Measurements from ENCODE around the gene RAB40A. TPM values are rescaled to one million over a fixed set of nuclear protein-coding genes. Genes with fewer than 3 reads are reported as not detected.

Gene RAB40A
- total RNA-seq (2014; rRNA removed; shearing (Covaris generic)) (0.10 and 0.50 TPM in 2 replicates), total RNA-seq (2022) (0.38 and 0.66 TPM in 2 replicates), Bru-seq, nascent RNA (percentile 33 among the genes with signal in this experiment), BruChase-seq, experiment 1, labeled RNA remaining after a 6-hour chase (percentile 38 among the genes with signal in this experiment), BruChase-seq, experiment 2, labeled RNA remaining after a 2-hour chase (percentile 41 among the genes with signal in this experiment)
- long read RNA-seq, partial matches to known transcripts = 0 of 3 reads
- long read RNA-seq, other reads (novel, unspliced or antisense) = 3 of 3 reads

GRCh38 chrX:103519389-103519788 is at the start of gene RAB40A:
Gene RAB40A (minus strand): TSS chrX:103519489. CDS start chrX:103500756, 18,733 bp downstream.
- H2AFZ ChIP-seq (ENCODE audit: low read length) = no peak within 1 kb of the TSS
- BruUV-seq (replicated peaks) = no TSS peak
- no peaks in the 10 kb centered on the region for H4K20me1 ChIP-seq (ENCODE audit: insufficient read depth, low read length)
- no peak for TF ChIP-seq CTCF (conservative IDR thresholded peaks at IDR 0.05; ENCODE audit: low read length)
- TF ChIP-seq EZH2phosphoT487 (IDR thresholded peaks at IDR 0.05; ENCODE audit: borderline replicate concordance, low read depth, low read length) = no peak
- H3K4me1 ChIP-seq (ENCODE audit: insufficient read depth, low read length, poor library complexity, severe bottlenecking) = no peaks in the 10 kb centered on the region
- H3K9me2 ChIP-seq (ENCODE audit: insufficient read depth, low read length) = no peaks in the 10 kb centered on the region
- no peaks in the 10 kb centered on the region for H3K9me3 ChIP-seq (ENCODE audit: low read length)
- intact Hi-C loops (cut with micrococcal nuclease; ENCODE audit: unreplicated experiment) = no loop called here
- no peaks in the 10 kb centered on the region for H3K79me2 ChIP-seq (ENCODE audit: insufficient read depth, low read depth, low read length)
- H3K36me3 ChIP-seq (ENCODE audit: insufficient read depth, low read length) = no peaks in the 10 kb centered on the region
- ChIA-PET CTCF (ENCODE audit: unreplicated experiment) (no interaction called here), POLR2A (no interaction called here)
- H3K27ac ChIP-seq (ENCODE audit: low read depth, low read length, poor library complexity, severe bottlenecking) = no peak within 1 kb of the TSS
- no peak within 1 kb of the TSS for H3K4me3 ChIP-seq (ENCODE audit: low read depth, low read length, poor library complexity, severe bottlenecking)
- no peak within 1 kb of the TSS for H3K4me2 ChIP-seq (ENCODE audit: low read length)
- DNase-seq (ENCODE audit: low spot score) = no peak

DNA sequence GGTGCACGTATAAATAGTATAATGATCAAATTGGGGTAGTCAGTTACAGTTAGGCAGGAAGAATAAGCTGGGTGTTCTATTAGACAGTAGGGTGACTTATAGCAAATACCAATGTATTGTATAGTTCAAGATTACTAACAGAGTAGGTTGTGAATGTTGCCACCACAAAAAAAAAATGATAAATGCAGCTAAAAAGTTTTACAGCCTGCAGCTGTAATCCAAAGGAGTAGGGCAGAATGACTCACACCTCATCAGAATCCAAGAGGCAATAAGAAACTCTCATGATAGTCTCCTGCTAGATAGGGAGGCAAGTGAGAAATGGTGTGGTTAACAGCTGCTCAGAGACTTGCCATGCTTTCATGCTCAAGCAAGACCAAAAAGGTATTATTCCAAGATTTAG is 46.5 kb upstream of the RAB40A start:
- ChIA-PET POLR2A (interaction anchor here (1.5 kb wide), 1 partner anchor 64 kb away, joined by 13 read pairs; no protein-coding TSS in a partner anchor), CTCF (ENCODE audit: unreplicated experiment) (no interaction called here)
- no peak overlapping the region for H2AFZ ChIP-seq (ENCODE audit: low read length)
- intact Hi-C loops (cut with micrococcal nuclease; ENCODE audit: unreplicated experiment) = no loop called here
- no peaks in the 10 kb centered on the region for H3K9me3 ChIP-seq (ENCODE audit: low read length)
- H3K4me1 ChIP-seq (ENCODE audit: insufficient read depth, low read length, poor library complexity, severe bottlenecking) = peaks cover 5% of the 10 kb centered on the region
- H3K9me2 ChIP-seq (ENCODE audit: insufficient read depth, low read length) = no peaks in the 10 kb centered on the region
- H3K36me3 ChIP-seq (ENCODE audit: insufficient read depth, low read length) = no peaks in the 10 kb centered on the region
- DNase-seq (ENCODE audit: low spot score) = no peak
- H3K4me3 ChIP-seq (ENCODE audit: low read depth, low read length, poor library complexity, severe bottlenecking) = no peak overlapping the region
- no TSS peak for BruUV-seq (replicated peaks)
- TF ChIP-seq EZH2phosphoT487 (IDR thresholded peaks at IDR 0.05; ENCODE audit: borderline replicate concordance, low read depth, low read length) = no peak
- no peaks in the 10 kb centered on the region for H3K79me2 ChIP-seq (ENCODE audit: insufficient read depth, low read depth, low read length)
- H3K4me2 ChIP-seq (ENCODE audit: low read length) = no peak overlapping the region
- H3K27ac ChIP-seq (ENCODE audit: low read depth, low read length, poor library complexity, severe bottlenecking) = no peak overlapping the region
- H4K20me1 ChIP-seq (ENCODE audit: insufficient read depth, low read length) = no peaks in the 10 kb centered on the region

GRCh38 chrX:103565197-103565596 is 45.9 kb upstream of the RAB40A start:
- POLR2A ChIA-PET = no interaction called here
- intact Hi-C loops (cut with micrococcal nuclease; ENCODE audit: unreplicated experiment) = no loop called here
- Histone ChIP-seq H3K4me2 (ENCODE audit: low read length) (no peak overlapping the region), H3K9me2 (ENCODE audit: insufficient read depth, low read length) (no peaks in the 10 kb centered on the region), H3K27ac (ENCODE audit: low read depth, low read length, poor library complexity, severe bottlenecking) (no peak overlapping the region), H3K79me2 (ENCODE audit: insufficient read depth, low read depth, low read length) (no peaks in the 10 kb centered on the region), H3K36me3 (ENCODE audit: insufficient read depth, low read length) (no peaks in the 10 kb centered on the region), H3K4me3 (ENCODE audit: low read depth, low read length, poor library complexity, severe bottlenecking) (no peak overlapping the region), H2AFZ (ENCODE audit: low read length) (no peak overlapping the region), H3K9me3 (ENCODE audit: low read length) (no peaks in the 10 kb centered on the region), H3K4me1 (ENCODE audit: insufficient read depth, low read length, poor library complexity, severe bottlenecking) (peaks cover 5% of the 10 kb centered on the region), H4K20me1 (ENCODE audit: insufficient read depth, low read length) (no peaks in the 10 kb centered on the region)
- BruUV-seq (replicated peaks) = no TSS peak
- TF ChIP-seq CTCF (conservative IDR thresholded peaks at IDR 0.05; ENCODE audit: low read length) (no peak), EZH2phosphoT487 (IDR thresholded peaks at IDR 0.05; ENCODE audit: borderline replicate concordance, low read depth, low read length) (no peak)
- DNase-seq (ENCODE audit: low spot score) = no peak
- CTCF ChIA-PET (ENCODE audit: unreplicated experiment) = no interaction called here
